Mesothelial cell of epicardium (in vitro differentiated cells): ENCODE data around the gene SYT13. TPM values are rescaled to one million over a fixed set of nuclear protein-coding genes. Genes with fewer than 3 reads are reported as not detected.
A peak's percentile ranks its signal among the peaks of the same experiment; 100 is the strongest.

Experiments
- DNase-seq, 2 experiments: peaks; one replicate each; pipeline ENCODE4 v3.0.0; 2021; ENCODE audit warnings: low spot score in 2 of 2; ENCODE audit not compliant: unreplicated experiment in 2 of 2
- H3K27ac Mint-ChIP-seq: 2 replicates; pipeline ENCODE4 v1.8.0; 2021; ENCODE audit warnings: mixed read lengths
- H3K27me3 Mint-ChIP-seq: 2 replicates; pipeline ENCODE4 v1.8.0; 2021; ENCODE audit warnings: low read depth, mixed read lengths
- H3K36me3 Mint-ChIP-seq: 2 replicates; pipeline ENCODE4 v1.8.0; 2021; ENCODE audit warnings: mixed read lengths
- H3K4me1 Mint-ChIP-seq: 2 replicates; pipeline ENCODE4 v1.8.0; 2021; ENCODE audit warnings: mixed read lengths
- H3K4me3 Mint-ChIP-seq: 2 replicates; pipeline ENCODE4 v1.8.0; 2021; ENCODE audit warnings: mild to moderate bottlenecking, moderate library complexity, mixed read lengths
- H3K9me3 Mint-ChIP-seq: 2 replicates; pipeline ENCODE4 v1.8.0; 2021; ENCODE audit warnings: mixed read lengths
- total RNA-seq: library from RNA; stranded (reverse); gene quantifications from 3 replicates; pipeline ENCODE4 v1.2.1, GENCODE V29; 2021
- TF ChIP-seq, protein P1 (sequence below): fragments of 200-600 bp; sonication (generic); IDR thresholded peaks from one replicate; pipeline ENCODE4 v1.5.0; 2021; ENCODE audit warnings: antibody characterized with exemption; ENCODE audit not compliant: unreplicated experiment

Gene SYT13
- total RNA-seq, 1 donor from 2014 or later, result 6.8 TPM

GRCh38 chr11:45305874-45306623 lies 19.9 kb upstream of the SYT13 start:
- TF ChIP-seq, protein P1, sequence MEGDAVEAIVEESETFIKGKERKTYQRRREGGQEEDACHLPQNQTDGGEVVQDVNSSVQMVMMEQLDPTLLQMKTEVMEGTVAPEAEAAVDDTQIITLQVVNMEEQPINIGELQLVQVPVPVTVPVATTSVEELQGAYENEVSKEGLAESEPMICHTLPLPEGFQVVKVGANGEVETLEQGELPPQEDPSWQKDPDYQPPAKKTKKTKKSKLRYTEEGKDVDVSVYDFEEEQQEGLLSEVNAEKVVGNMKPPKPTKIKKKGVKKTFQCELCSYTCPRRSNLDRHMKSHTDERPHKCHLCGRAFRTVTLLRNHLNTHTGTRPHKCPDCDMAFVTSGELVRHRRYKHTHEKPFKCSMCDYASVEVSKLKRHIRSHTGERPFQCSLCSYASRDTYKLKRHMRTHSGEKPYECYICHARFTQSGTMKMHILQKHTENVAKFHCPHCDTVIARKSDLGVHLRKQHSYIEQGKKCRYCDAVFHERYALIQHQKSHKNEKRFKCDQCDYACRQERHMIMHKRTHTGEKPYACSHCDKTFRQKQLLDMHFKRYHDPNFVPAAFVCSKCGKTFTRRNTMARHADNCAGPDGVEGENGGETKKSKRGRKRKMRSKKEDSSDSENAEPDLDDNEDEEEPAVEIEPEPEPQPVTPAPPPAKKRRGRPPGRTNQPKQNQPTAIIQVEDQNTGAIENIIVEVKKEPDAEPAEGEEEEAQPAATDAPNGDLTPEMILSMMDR, result no peak
- Mint-ChIP-seq H3K36me3 (no peaks in the 10 kb centered on the region), H3K9me3 (peaks cover 12% of the 10 kb centered on the region), H3K27me3 (peaks cover 58% of the 10 kb centered on the region), H3K4me1 (no peaks in the 10 kb centered on the region), H3K4me3 (no peak overlapping the region), H3K27ac (no peak overlapping the region)
- peak in 1 of 2 experiments; percentile 21 for DNase-seq

- no peaks in the 10 kb centered on the region for H3K4me1 Mint-ChIP-seq
- H3K9me3 Mint-ChIP-seq, result peaks cover 6% of the 10 kb centered on the region
- DNase-seq, result peak in 1 of 2 experiments; percentile 22
- TF ChIP-seq, protein P1, result no peak
- H3K36me3 Mint-ChIP-seq, result no peaks in the 10 kb centered on the region
- peaks cover 50% of the 10 kb centered on the region for H3K27me3 Mint-ChIP-seq
- no peak overlapping the region for H3K27ac Mint-ChIP-seq
- no peak overlapping the region for H3K4me3 Mint-ChIP-seq
Observed at GRCh38 chr11:45304992-45305335, 18.8 kb upstream of the SYT13 start.

DNA sequence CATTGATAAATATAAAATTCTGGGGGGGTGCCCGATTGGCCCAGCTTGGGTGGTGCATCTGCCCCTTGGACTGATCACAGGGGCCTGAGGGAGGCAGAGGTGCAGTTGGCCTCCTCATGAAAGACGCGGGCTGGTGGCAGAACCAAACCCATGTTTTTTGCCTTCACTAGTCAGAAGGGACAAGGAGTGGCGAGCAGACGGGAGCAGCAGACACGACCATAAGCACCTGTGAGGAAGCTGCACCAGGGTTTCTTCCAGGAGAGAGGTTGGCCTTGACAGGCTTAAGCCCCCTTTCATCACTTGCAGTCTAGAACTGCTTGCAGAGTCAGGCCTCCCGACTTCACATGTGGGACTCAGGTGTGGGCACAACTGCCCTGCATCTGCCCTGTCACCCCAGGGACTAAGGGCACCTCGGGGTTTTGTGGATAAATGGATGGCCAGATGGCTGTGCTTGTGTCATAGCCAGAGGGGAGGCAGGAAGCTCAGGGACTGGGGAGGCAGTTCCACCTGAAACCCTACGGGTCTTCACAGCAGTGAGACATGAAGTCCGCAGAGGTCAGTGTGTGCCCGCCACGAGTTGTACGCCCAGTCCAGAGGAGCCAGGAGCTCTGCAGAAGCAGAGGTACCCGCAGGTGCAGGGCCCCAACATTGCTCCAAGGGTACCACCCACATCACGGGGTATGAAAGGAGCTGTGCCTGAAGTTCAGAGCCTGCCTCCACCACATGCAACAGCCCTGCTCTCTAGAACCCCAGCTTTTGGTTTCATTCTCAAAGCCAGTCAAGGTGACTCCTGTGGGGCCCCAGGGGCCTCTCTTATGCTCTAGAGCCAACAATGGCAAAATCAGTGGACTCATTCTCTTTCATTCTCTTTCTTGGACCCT lies 18.2 kb upstream of the SYT13 start:
- H3K27ac Mint-ChIP-seq, result no peak overlapping the region
- H3K36me3 Mint-ChIP-seq, result no peaks in the 10 kb centered on the region
- H3K9me3 Mint-ChIP-seq, result peaks cover 6% of the 10 kb centered on the region
- no peaks in the 10 kb centered on the region for H3K4me1 Mint-ChIP-seq
- H3K27me3 Mint-ChIP-seq, result peaks cover 50% of the 10 kb centered on the region
- peak in 1 of 2 experiments; percentile 24 for DNase-seq
- H3K4me3 Mint-ChIP-seq, result no peak overlapping the region
- TF ChIP-seq, protein P1, result no peak

GRCh38 chr11:45303316-45303715 lies 17.2 kb upstream of the SYT13 start:
- no peaks in the 10 kb centered on the region for H3K4me1 Mint-ChIP-seq
- DNase-seq, result no peak
- no peak overlapping the region for H3K27ac Mint-ChIP-seq
- H3K4me3 Mint-ChIP-seq, result no peak overlapping the region
- peaks cover 6% of the 10 kb centered on the region for H3K9me3 Mint-ChIP-seq
- no peaks in the 10 kb centered on the region for H3K36me3 Mint-ChIP-seq
- TF ChIP-seq, protein P1, result no peak
- H3K27me3 Mint-ChIP-seq, result peaks cover 46% of the 10 kb centered on the region

DNA sequence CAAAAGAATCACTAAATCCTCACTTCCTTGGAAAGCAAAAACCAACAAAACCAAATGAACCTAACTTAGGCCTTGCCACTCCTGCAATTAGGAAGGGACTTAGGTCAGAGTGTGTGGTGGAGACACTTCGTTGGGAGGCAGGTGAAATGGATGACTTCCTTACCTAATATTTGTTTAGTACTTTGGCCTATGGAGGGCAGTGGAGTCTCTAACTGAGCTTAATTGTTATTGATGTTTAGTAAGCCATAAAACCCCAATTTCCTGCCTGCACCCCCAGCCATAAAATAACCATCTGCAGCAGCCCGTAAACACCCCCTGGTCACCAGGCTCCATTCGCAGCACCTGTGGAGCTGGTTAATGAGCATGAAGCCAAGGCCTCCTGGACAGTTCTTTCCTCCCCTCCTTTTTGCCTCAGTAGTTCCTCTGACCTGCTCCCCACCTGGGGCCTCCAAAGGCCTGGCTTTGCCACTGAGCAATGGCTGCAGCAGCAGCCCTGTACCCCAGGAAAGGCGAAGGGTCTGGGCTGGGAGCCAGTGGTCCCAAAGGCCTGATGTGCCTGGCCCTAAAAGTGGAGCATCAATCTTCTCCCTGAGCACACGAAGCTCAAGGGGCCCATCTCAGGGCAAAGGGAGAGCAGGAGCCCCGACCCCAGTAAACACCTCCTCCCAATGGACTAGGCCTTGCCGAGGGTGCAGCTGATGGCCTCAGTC lies 15.6 kb upstream of the SYT13 start:
- no peak overlapping the region for H3K4me3 Mint-ChIP-seq
- no peaks in the 10 kb centered on the region for H3K4me1 Mint-ChIP-seq
- H3K9me3 Mint-ChIP-seq, result no peaks in the 10 kb centered on the region
- H3K27me3 Mint-ChIP-seq, result peaks cover 43% of the 10 kb centered on the region
- TF ChIP-seq, protein P1, result no peak
- H3K36me3 Mint-ChIP-seq, result no peaks in the 10 kb centered on the region
- no peak overlapping the region for H3K27ac Mint-ChIP-seq
- DNase-seq, result no peak
